Measurements from ENCODE around the gene BACE1-AS.
"Not testable (repeated sequence)": the region's sequence is repeated elsewhere in the genome, so short reads cannot be mapped to it uniquely, and the experiment has no call there.

The BACE1-AS gene

GRCh38 chr11:117259417-117259816 is 31.7 kb upstream of the BACE1-AS start:
- H3K27me3 ChIP-seq (replicated peaks; ENCODE audit: insufficient read depth, low read length), result no peaks in the 10 kb centered on the region
- no peaks in the 10 kb centered on the region for H3K36me3 ChIP-seq (replicated peaks; ENCODE audit: insufficient read depth, low read length)
- H3K9me3 ChIP-seq (replicated peaks; ENCODE audit: insufficient read depth, low read length), result no peaks in the 10 kb centered on the region
- no peak overlapping the region for H3K27ac ChIP-seq (ENCODE audit: low read length)
- H3K79me2 ChIP-seq (ENCODE audit: low read length), result no peaks in the 10 kb centered on the region
- H3F3A ChIP-seq (ENCODE audit: insufficient read depth, low read length), result no peaks in the 10 kb centered on the region
- TF ChIP-seq CTCF (IDR thresholded peaks at IDR 0.05; ENCODE audit: low read length), result no peak
- TF ChIP-seq EZH2 (optimal IDR thresholded peaks at IDR 0.05; ENCODE audit: low read depth, low read length), result no peak
- no peak for TF ChIP-seq EZH2phosphoT487 (IDR thresholded peaks at IDR 0.05; ENCODE audit: low read length)
- no peak overlapping the region for H3K9ac ChIP-seq (ENCODE audit: low read length)
- no peaks in the 10 kb centered on the region for H3K4me1 ChIP-seq (ENCODE audit: low read length)
- H3K4me3 ChIP-seq (ENCODE audit: low read length), result no peak overlapping the region
- no peaks in the 10 kb centered on the region for H4K20me1 ChIP-seq (ENCODE audit: insufficient read depth, low read length)
- DNase-seq, result no peak
- H2AFZ ChIP-seq (ENCODE audit: low read length), result no peak overlapping the region
- no peaks in the 10 kb centered on the region for H3K9me2 ChIP-seq (replicated peaks; ENCODE audit: insufficient read depth, low read length)
- H3K4me2 ChIP-seq (ENCODE audit: low read depth, low read length), result no peak overlapping the region

GRCh38 chr11:117264624-117265323 is 26.4 kb upstream of the BACE1-AS start:
- H3K79me2 ChIP-seq (ENCODE audit: low read length); H3K4me3 ChIP-seq (ENCODE audit: low read length); H3K9ac ChIP-seq (ENCODE audit: low read length); H3K27ac ChIP-seq (ENCODE audit: low read length); H3K4me1 ChIP-seq (ENCODE audit: low read length); H3K9me3 ChIP-seq (replicated peaks; ENCODE audit: insufficient read depth, low read length); H4K20me1 ChIP-seq (ENCODE audit: insufficient read depth, low read length); H3K9me2 ChIP-seq (replicated peaks; ENCODE audit: insufficient read depth, low read length); H3K27me3 ChIP-seq (replicated peaks; ENCODE audit: insufficient read depth, low read length); H3K4me2 ChIP-seq (ENCODE audit: low read depth, low read length); H3F3A ChIP-seq (ENCODE audit: insufficient read depth, low read length); DNase-seq; H2AFZ ChIP-seq (ENCODE audit: low read length); H3K36me3 ChIP-seq (replicated peaks; ENCODE audit: insufficient read depth, low read length): not testable (repeated sequence)

GRCh38 chr11:117265745-117266144 is 25.4 kb upstream of the BACE1-AS start:
- Histone ChIP-seq H3K9me3 (replicated peaks; ENCODE audit: insufficient read depth, low read length) (no peaks in the 10 kb centered on the region), H3K4me1 (ENCODE audit: low read length) (no peaks in the 10 kb centered on the region), H3F3A (ENCODE audit: insufficient read depth, low read length) (no peaks in the 10 kb centered on the region), H4K20me1 (ENCODE audit: insufficient read depth, low read length) (no peaks in the 10 kb centered on the region), H3K4me2 (ENCODE audit: low read depth, low read length) (no peak overlapping the region), H3K9ac (ENCODE audit: low read length) (no peak overlapping the region), H3K27ac (ENCODE audit: low read length) (no peak overlapping the region), H3K9me2 (replicated peaks; ENCODE audit: insufficient read depth, low read length) (no peaks in the 10 kb centered on the region), H3K4me3 (ENCODE audit: low read length) (no peak overlapping the region), H3K79me2 (ENCODE audit: low read length) (no peaks in the 10 kb centered on the region), H3K27me3 (replicated peaks; ENCODE audit: insufficient read depth, low read length) (no peaks in the 10 kb centered on the region), H3K36me3 (replicated peaks; ENCODE audit: insufficient read depth, low read length) (no peaks in the 10 kb centered on the region), H2AFZ (ENCODE audit: low read length) (no peak overlapping the region)
- TF ChIP-seq CTCF (IDR thresholded peaks at IDR 0.05; ENCODE audit: low read length) (no peak), EZH2phosphoT487 (IDR thresholded peaks at IDR 0.05; ENCODE audit: low read length) (no peak), EZH2 (optimal IDR thresholded peaks at IDR 0.05; ENCODE audit: low read depth, low read length) (no peak)
- no peak for DNase-seq

- no peaks in the 10 kb centered on the region for H3F3A ChIP-seq (ENCODE audit: insufficient read depth, low read length)
- H3K36me3 ChIP-seq (replicated peaks; ENCODE audit: insufficient read depth, low read length), result no peaks in the 10 kb centered on the region
- H3K4me3 ChIP-seq (ENCODE audit: low read length), result no peak overlapping the region
- no peaks in the 10 kb centered on the region for H3K9me2 ChIP-seq (replicated peaks; ENCODE audit: insufficient read depth, low read length)
- no peak overlapping the region for H2AFZ ChIP-seq (ENCODE audit: low read length)
- no peak for DNase-seq
- H3K79me2 ChIP-seq (ENCODE audit: low read length), result no peaks in the 10 kb centered on the region
- no peaks in the 10 kb centered on the region for H4K20me1 ChIP-seq (ENCODE audit: insufficient read depth, low read length)
- no peaks in the 10 kb centered on the region for H3K27me3 ChIP-seq (replicated peaks; ENCODE audit: insufficient read depth, low read length)
- no peak overlapping the region for H3K9ac ChIP-seq (ENCODE audit: low read length)
- TF ChIP-seq CTCF (IDR thresholded peaks at IDR 0.05; ENCODE audit: low read length) (no peak), EZH2phosphoT487 (IDR thresholded peaks at IDR 0.05; ENCODE audit: low read length) (no peak), EZH2 (optimal IDR thresholded peaks at IDR 0.05; ENCODE audit: low read depth, low read length) (no peak)
- no peak overlapping the region for H3K27ac ChIP-seq (ENCODE audit: low read length)
- no peak overlapping the region for H3K4me2 ChIP-seq (ENCODE audit: low read depth, low read length)
- no peaks in the 10 kb centered on the region for H3K4me1 ChIP-seq (ENCODE audit: low read length)
- no peaks in the 10 kb centered on the region for H3K9me3 ChIP-seq (replicated peaks; ENCODE audit: insufficient read depth, low read length)
These were observed 21.3 kb upstream of the BACE1-AS start for GRCh38 chr11:117269856-117270255.

Measured in MM.1S (cell line).